ENCODE results near the gene GRHL3.

GRCh38 chr1:24322470-24323177 lies 3.5 kb downstream of the GRHL3 start:
- TF ChIP-seq CTCF (IDR thresholded peaks at IDR 0.05; ENCODE audit: poor library complexity) (no peak), EZH2phosphoT487 (IDR thresholded peaks at IDR 0.05; ENCODE audit: low read depth, severe bottlenecking, unreplicated experiment) (no peak), EZH2 (IDR thresholded peaks at IDR 0.05; ENCODE audit: borderline replicate concordance) (no peak)

All from hepatocyte (in vitro differentiated cells).